NCI-H146 treated with DMSO at 0.1 percent for 48 hours (cell line): ENCODE results near the gene MYB.
"Not testable (repeated sequence)": the region's sequence is repeated elsewhere in the genome, so short reads cannot be mapped to it uniquely, and the experiment has no call there.

Experiments used
- DNase-seq: peaks from one replicate; lab custom pipeline; 2025; ENCODE audit not compliant: unreplicated experiment; lab: John Stamatoyannopoulos, UW

Gene MYB

GRCh38 chr6:135243871-135244796 lies 63.0 kb downstream of the MYB start:
- DNase-seq = no peak

- no peak for DNase-seq
Observed at GRCh38 chr6:135244805-135245204, 63.7 kb downstream of the MYB start.

- not testable (repeated sequence) for DNase-seq
Observed at GRCh38 chr6:135246412-135247012, 65.4 kb downstream of the MYB start.

- DNase-seq = no peak
Observed at GRCh38 chr6:135250234-135250633, 69.1 kb downstream of the MYB start.

GRCh38 chr6:135250751-135251497 lies 69.8 kb downstream of the MYB start:
- DNase-seq = peak; percentile 92

- peak; percentile 96 for DNase-seq
Observed at GRCh38 chr6:135251498-135252441, 70.7 kb downstream of the MYB start.

- DNase-seq = no peak
Observed at GRCh38 chr6:135254471-135254870, 73.4 kb downstream of the MYB start.

- DNase-seq = no peak
Observed at GRCh38 chr6:135256866-135257265, 75.8 kb downstream of the MYB start.

- DNase-seq = no peak
Observed at GRCh38 chr6:135257631-135258405, 76.7 kb downstream of the MYB start.

GRCh38 chr6:135258970-135259369 lies 77.9 kb downstream of the MYB start:
- no peak for DNase-seq

GRCh38 chr6:135260612-135261011 lies 79.5 kb downstream of the MYB start:
- no peak for DNase-seq

GRCh38 chr6:135261872-135262725 lies 81.0 kb downstream of the MYB start:
- DNase-seq = no peak

- DNase-seq = no peak
Observed at GRCh38 chr6:135265278-135265677, 84.2 kb downstream of the MYB start.

GRCh38 chr6:135266675-135267074 lies 85.6 kb downstream of the MYB start:
- peak; percentile 93 for DNase-seq

GRCh38 chr6:135267085-135267484 lies 86.0 kb downstream of the MYB start:
- peak; percentile 98 for DNase-seq

- DNase-seq = no peak
Observed at GRCh38 chr6:135268263-135268662, 87.2 kb downstream of the MYB start.

- DNase-seq = no peak
Observed at GRCh38 chr6:135268740-135269139, 87.6 kb downstream of the MYB start.
